Skeletal muscle satellite cell (primary cell): Measurements from ENCODE around the gene KIF2B. TPM values are rescaled to one million over a fixed set of nuclear protein-coding genes. Genes with fewer than 3 reads are reported as not detected.

ENCODE experiments used
- H3K27me3 ChIP-seq: 2 replicates; pipeline ENCODE4 v1.7.0; 2013; ENCODE audit warnings: low read length; ENCODE audit not compliant: control insufficient read depth, insufficient read depth
- H3K36me3 ChIP-seq: 2 replicates; pipeline ENCODE4 v1.7.0; 2013; ENCODE audit warnings: mild to moderate bottlenecking, control low read depth, low read length; ENCODE audit not compliant: insufficient read depth
- H3K4me1 ChIP-seq: 2 replicates; pipeline ENCODE4 v1.7.0; 2013; ENCODE audit warnings: low read length; ENCODE audit not compliant: control insufficient read depth, insufficient read depth
- H3K4me2 ChIP-seq: 2 replicates; pipeline ENCODE4 v1.7.0; 2013; ENCODE audit warnings: mild to moderate bottlenecking, low read length
- H3K4me3 ChIP-seq: 2 replicates; pipeline ENCODE4 v1.7.0; 2013; ENCODE audit warnings: low read length
- H3K9ac ChIP-seq: 2 replicates; pipeline ENCODE4 v1.7.0; 2013; ENCODE audit warnings: mild to moderate bottlenecking, low read depth, low read length, moderate library complexity
- H3K9me3 ChIP-seq: replicated peaks from 2 replicates; pipeline ENCODE4 v1.7.0; 2013; ENCODE audit warnings: mild to moderate bottlenecking, control low read depth, low read length
- total RNA-seq: library from RNA; depleted of rRNA; stranded (reverse); fragments of >200 nt; gene quantifications from 2 replicates; pipeline ENCODE4 v1.2.3, GENCODE V29; 2012; rRNA removed

KIF2B gene, protein sequence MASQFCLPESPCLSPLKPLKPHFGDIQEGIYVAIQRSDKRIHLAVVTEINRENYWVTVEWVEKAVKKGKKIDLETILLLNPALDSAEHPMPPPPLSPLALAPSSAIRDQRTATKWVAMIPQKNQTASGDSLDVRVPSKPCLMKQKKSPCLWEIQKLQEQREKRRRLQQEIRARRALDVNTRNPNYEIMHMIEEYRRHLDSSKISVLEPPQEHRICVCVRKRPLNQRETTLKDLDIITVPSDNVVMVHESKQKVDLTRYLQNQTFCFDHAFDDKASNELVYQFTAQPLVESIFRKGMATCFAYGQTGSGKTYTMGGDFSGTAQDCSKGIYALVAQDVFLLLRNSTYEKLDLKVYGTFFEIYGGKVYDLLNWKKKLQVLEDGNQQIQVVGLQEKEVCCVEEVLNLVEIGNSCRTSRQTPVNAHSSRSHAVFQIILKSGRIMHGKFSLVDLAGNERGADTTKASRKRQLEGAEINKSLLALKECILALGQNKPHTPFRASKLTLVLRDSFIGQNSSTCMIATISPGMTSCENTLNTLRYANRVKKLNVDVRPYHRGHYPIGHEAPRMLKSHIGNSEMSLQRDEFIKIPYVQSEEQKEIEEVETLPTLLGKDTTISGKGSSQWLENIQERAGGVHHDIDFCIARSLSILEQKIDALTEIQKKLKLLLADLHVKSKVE
- total RNA-seq = not detected in 2 replicates

DNA sequence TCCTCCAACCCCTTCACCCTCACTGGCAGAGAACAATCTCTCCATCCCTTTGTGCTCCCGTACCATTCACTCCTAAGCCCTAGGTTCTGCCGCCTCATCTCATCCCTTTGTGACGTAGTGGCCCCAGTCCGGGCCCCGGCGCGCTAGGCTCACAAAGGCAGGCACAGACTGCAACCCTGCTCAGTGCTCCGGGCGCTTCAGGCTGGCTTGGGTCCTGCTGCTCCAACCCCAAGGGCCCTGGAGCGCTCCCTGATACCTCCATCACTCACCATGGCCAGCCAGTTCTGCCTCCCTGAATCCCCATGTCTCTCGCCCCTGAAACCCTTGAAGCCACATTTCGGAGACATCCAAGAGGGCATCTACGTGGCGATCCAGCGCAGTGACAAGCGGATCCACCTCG is at the start of gene KIF2B:
Gene KIF2B (plus strand): TSS at position 164 of the 400 bp plus-strand sequence. CDS start 107 bp downstream, at position 271.
- Histone ChIP-seq H3K4me3 (no peak within 1 kb of the TSS), H3K4me2 (no peak within 1 kb of the TSS), H3K9me3 (peaks cover 3% of the 10 kb centered on the region), H3K36me3 (no peaks in the 10 kb centered on the region), H3K9ac (no peak within 1 kb of the TSS), H3K4me1 (no peaks in the 10 kb centered on the region), H3K27me3 (no peaks in the 10 kb centered on the region)

DNA sequence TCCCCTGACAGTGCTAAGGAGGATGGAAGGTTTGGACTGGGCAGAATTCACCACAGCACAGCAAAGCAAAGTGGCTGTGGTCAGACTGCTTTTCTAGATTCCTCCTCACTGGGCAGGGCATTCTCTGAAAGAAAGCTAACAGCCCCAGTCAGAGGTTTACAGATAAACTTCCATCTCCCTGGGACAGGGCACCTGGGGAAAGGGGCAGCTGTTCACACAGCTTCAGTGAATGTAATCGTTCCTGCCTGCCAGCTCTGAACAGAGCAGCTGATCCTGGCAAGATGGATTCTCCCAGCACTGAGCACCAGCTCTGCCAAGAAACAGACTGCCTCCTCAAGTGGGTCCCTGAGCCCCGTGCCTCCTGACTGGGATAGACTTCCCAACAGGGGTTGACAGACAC is 42.4 kb upstream of the KIF2B start:
- Histone ChIP-seq H3K9ac (no peak overlapping the region), H3K4me2 (no peak overlapping the region), H3K4me3 (no peak overlapping the region), H3K36me3 (no peaks in the 10 kb centered on the region), H3K4me1 (no peaks in the 10 kb centered on the region), H3K27me3 (no peaks in the 10 kb centered on the region), H3K9me3 (no peaks in the 10 kb centered on the region)

DNA sequence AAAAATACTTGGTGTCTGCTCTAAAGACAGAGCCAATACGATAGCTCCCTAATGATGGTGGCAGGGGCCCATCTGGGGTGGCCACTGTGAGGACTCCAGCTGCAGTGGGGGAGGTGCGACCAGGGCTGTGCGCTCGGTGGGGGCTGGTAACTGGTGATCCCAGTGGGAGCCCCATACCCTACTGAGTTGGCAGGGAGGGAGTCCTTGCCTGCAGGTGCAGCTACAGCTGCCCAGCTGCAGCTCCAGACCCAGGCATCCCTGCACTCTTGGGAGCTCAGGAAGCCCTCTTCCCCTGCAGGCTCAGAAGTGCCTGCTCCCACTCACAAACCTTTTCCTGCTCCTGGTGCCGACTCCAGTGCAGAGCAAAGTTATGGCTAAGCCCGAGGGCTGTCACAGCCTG is 31.2 kb upstream of the KIF2B start:
- Histone ChIP-seq H3K9me3 (no peaks in the 10 kb centered on the region), H3K36me3 (no peaks in the 10 kb centered on the region), H3K27me3 (no peaks in the 10 kb centered on the region), H3K4me2 (no peak overlapping the region), H3K4me3 (no peak overlapping the region), H3K9ac (no peak overlapping the region), H3K4me1 (no peaks in the 10 kb centered on the region)

DNA sequence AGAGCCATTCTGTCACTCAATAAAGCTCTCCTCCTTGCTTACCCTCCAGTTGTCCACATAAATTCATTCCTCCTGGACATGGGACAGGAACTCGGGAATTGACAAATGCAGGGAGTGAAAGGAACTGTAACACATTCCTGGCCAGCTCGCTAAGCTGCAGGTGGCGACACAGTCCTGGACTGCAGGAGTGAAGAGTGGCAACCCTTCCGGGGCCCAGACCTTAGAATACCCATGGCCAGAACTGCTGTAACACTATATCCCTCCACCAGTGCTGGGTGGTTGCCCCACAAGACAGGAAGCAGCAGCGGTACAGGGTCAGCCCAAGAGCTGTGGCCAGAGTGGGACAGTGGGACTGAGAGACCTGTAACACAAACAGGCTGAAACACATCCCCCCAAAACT is 30.3 kb upstream of the KIF2B start:
- no peaks in the 10 kb centered on the region for H3K36me3 ChIP-seq
- no peaks in the 10 kb centered on the region for H3K4me1 ChIP-seq
- no peaks in the 10 kb centered on the region for H3K9me3 ChIP-seq
- no peak overlapping the region for H3K4me2 ChIP-seq
- no peak overlapping the region for H3K4me3 ChIP-seq
- H3K9ac ChIP-seq = no peak overlapping the region
- H3K27me3 ChIP-seq = no peaks in the 10 kb centered on the region

DNA sequence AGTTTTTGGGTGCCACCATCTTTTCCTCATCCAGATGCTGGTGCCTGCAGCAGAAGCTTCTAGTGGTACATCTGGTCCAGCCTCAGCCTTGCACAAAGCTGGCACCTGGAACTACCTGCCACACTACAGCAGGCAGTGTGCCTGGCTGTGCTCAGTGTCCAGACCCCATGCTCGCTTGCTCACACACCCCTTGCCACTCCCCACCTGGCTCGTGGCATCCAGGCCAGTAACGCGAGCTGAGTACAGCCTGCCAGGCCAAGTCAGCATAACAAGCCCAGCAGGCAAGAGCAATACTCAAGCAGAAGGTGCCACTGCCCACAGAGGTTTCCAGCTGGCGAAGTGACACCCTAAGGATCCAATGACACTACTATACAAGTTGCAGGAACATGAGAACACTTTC is 29.7 kb upstream of the KIF2B start:
- Histone ChIP-seq H3K4me2 (no peak overlapping the region), H3K9me3 (no peaks in the 10 kb centered on the region), H3K4me1 (no peaks in the 10 kb centered on the region), H3K4me3 (no peak overlapping the region), H3K9ac (no peak overlapping the region), H3K36me3 (no peaks in the 10 kb centered on the region), H3K27me3 (no peaks in the 10 kb centered on the region)

DNA sequence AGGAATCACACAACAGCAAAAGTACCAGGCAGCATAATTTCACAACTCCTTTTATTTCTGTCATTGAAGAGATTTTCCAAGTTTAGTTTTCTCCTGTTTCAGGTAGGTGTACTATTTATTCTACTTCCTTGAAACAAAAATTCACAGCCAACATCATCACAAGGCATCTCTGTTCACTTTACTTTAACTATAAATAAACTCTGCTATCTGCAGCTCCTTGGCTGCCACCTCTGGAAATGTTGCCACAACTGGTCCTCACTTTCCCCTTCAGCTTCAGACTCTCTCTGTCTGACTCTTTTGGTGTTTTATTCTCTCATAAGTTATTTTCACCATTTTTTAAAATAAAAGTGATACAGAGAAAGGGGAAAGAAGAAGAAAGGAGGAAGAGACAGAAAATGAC is 27.9 kb upstream of the KIF2B start:
- Histone ChIP-seq H3K36me3 (no peaks in the 10 kb centered on the region), H3K4me3 (no peak overlapping the region), H3K4me2 (no peak overlapping the region), H3K9ac (no peak overlapping the region), H3K27me3 (no peaks in the 10 kb centered on the region), H3K9me3 (no peaks in the 10 kb centered on the region), H3K4me1 (no peaks in the 10 kb centered on the region)

DNA sequence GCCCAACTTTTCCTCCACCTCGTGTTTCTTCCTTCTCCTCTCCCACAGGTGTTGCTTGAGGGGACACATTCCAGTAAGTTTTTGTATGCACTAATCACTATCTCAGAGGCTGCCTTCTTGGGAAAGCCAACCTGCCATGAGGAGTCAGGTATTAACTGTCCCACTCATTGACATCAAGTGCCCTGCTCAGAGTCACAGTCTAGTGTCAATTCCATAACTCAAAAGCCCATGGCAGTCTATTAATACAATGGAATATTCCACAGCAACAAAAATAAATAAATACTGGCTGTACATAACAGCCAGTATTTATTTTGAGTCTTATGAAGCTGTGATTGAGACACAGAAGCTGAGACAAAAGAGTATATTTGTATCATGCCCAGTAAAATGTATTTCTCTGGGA is 26.1 kb upstream of the KIF2B start:
- no peaks in the 10 kb centered on the region for H3K4me1 ChIP-seq
- H3K9me3 ChIP-seq = no peaks in the 10 kb centered on the region
- no peaks in the 10 kb centered on the region for H3K36me3 ChIP-seq
- H3K4me2 ChIP-seq = no peak overlapping the region
- no peaks in the 10 kb centered on the region for H3K27me3 ChIP-seq
- H3K4me3 ChIP-seq = no peak overlapping the region
- H3K9ac ChIP-seq = no peak overlapping the region

DNA sequence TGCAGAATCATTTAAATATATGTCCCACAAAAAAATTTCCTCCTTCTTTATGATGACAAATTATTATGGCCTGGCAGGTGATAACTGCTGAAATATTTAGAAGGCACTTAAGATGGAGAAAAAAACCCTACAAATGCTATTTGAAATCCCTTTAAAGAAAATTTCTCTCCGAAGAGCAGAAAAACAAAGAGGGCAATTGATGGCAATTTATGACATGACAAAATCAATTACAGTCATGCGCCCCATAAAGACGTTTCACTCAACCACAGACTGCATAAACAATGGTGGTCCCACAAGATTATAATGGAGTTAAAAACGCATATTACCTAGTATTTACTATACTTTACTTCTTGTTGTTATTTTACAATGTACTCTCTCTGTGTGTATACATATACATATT is 25.2 kb upstream of the KIF2B start:
- Histone ChIP-seq H3K27me3 (no peaks in the 10 kb centered on the region), H3K36me3 (no peaks in the 10 kb centered on the region), H3K9ac (no peak overlapping the region), H3K9me3 (no peaks in the 10 kb centered on the region), H3K4me2 (no peak overlapping the region), H3K4me3 (no peak overlapping the region), H3K4me1 (no peaks in the 10 kb centered on the region)

DNA sequence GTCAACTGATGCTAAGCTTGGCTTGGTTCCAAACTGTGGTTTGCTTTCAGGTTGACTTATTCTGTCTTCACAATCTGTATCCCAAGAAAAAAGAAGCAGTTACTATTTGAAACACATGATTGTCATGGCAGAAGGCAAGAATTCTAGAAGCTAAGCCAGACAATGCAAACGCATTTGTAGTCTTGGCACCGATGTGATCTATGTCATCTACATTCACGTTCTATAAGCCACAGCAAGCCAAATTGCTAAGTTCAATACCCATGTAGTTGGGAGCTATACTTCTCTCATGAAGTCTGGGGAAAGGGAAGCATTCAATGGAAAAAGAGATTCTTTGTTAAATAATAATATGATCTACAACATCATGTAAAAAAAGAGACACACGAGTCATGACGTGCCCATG is 18.3 kb upstream of the KIF2B start:
- H3K4me3 ChIP-seq = no peak overlapping the region
- H3K9ac ChIP-seq = no peak overlapping the region
- no peaks in the 10 kb centered on the region for H3K36me3 ChIP-seq
- no peaks in the 10 kb centered on the region for H3K27me3 ChIP-seq
- H3K4me2 ChIP-seq = no peak overlapping the region
- H3K4me1 ChIP-seq = no peaks in the 10 kb centered on the region
- no peaks in the 10 kb centered on the region for H3K9me3 ChIP-seq

DNA sequence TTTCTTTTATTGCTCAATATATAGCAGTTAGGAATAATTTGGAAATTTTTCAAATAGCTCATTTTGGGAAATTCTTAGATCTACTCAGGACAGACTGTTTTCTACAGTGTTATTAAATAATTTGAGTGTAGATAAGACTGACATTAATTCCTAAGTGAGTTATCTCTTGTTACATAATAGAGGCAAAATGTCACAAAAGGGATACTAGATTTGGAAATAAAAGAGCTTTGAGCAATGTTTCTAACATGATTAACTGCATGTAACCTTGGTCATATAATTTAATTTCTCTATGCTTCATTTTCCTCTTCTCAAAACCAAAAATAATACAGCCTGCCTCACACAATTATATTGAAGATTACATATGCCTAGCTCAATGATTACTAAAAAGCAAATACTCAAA is 16.3 kb upstream of the KIF2B start:
- H3K9ac ChIP-seq = no peak overlapping the region
- H3K4me2 ChIP-seq = no peak overlapping the region

DNA sequence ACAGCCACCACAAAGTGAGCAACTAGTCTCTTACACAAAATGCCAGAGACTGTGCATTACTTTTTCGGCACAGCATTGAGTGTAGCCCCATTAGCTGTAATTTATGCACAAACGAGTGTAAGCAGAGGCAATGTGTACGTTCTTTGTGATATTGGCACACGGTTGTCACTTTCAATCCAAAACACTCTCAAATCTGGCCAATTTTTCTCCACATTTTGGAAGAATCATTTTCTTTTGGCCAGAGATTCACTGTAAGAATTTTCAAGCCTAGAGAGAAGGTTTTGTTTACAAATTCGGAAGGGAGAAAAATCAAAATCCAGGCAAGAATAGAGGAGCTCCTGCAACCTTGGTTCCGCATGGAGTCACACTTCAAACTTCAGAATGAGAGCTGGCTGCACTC is 15.4 kb upstream of the KIF2B start:
- H3K4me1 ChIP-seq = no peaks in the 10 kb centered on the region
- H3K36me3 ChIP-seq = no peaks in the 10 kb centered on the region
- H3K9ac ChIP-seq = no peak overlapping the region
- no peaks in the 10 kb centered on the region for H3K27me3 ChIP-seq
- H3K9me3 ChIP-seq = no peaks in the 10 kb centered on the region
- H3K4me2 ChIP-seq = no peak overlapping the region
- H3K4me3 ChIP-seq = no peak overlapping the region

More for the DNA sequence above, 16.3 kb upstream of the KIF2B start:
- no peaks in the 10 kb centered on the region for H3K36me3 ChIP-seq
- H3K27me3 ChIP-seq = no peaks in the 10 kb centered on the region
- H3K4me3 ChIP-seq = no peak overlapping the region
- no peaks in the 10 kb centered on the region for H3K4me1 ChIP-seq
- no peaks in the 10 kb centered on the region for H3K9me3 ChIP-seq

DNA sequence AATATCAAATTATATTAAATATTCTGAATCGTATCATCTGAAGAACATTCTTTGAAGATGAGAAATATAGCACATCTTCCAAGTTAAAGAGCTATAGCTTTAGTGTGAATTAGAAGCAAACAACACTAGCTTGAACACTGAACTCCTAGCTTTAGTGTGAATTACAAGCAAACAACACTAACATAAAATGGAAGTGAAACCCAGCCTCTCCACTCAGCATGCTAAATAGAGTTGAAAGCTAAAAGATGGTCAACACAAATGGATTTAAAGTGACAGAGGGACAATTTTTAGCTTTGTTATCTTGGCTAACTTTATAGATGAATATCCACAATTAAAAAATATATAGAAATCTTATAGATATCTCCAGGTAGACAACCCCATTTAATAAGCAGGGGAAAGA is 4.5 kb upstream of the KIF2B start:
- Histone ChIP-seq H3K9me3 (peaks cover 3% of the 10 kb centered on the region), H3K9ac (no peak overlapping the region), H3K27me3 (no peaks in the 10 kb centered on the region), H3K4me1 (no peaks in the 10 kb centered on the region), H3K4me2 (no peak overlapping the region), H3K36me3 (no peaks in the 10 kb centered on the region), H3K4me3 (no peak overlapping the region)
